Measurements from ENCODE around the gene MRPL21. TPM values are rescaled to one million over a fixed set of nuclear protein-coding genes. Genes with fewer than 3 reads are reported as not detected.

MRPL21 gene
- total and polyA plus RNA-seq, 9 of the 15 experiments (the other 6 are each of a cell fraction or from before 2014, with no cell fraction given), result 196 to 618 (median 232) TPM

DNA sequence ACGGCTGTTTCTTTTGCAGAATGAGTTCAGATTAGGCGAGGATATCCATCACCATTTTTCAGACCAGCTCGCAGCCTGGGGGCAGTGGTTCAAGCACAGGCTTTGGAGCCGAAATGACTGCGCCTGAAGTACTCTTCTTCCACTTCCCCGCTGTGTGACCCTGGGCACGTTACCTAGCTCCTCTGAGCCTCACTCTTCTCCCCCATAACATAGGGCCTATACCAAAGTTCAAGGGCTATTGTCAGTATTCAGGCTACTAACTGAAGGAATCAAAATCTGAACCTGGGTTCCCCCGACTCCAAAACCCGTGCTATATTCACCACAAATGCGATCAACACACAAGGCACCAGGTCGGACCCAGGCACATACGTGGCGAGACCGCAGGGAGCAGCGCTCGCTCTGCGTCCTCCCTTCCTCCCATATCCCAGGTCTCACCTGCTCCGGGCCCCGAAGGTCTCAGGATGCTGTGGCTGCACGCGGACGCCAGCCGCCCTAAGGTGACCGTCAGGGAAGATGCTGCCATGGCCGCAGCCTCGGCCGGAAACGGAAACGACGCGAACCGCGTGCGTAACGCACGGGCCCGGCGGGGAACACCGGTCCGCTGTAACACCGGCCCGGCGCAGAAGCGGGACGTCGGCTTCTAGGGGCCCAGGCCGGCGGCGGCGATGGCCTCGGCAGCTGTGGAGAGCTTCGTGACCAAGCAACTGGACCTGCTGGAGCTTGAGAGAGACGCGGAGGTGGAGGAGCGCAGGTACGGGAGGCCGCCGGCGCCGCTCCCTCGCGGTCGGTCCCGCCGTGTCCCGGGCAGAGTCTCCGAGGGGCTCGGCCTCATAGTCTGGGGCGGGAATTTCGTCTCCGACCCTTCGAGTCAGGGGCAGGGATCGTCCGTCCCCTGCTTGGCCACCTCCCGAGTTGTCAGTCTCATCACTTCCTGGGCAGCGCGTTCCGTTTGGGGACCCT, at the start of gene MRPL21, which contains the start of gene IGHMBP2 (continued):
- TF ChIP-seq, protein P1, sequence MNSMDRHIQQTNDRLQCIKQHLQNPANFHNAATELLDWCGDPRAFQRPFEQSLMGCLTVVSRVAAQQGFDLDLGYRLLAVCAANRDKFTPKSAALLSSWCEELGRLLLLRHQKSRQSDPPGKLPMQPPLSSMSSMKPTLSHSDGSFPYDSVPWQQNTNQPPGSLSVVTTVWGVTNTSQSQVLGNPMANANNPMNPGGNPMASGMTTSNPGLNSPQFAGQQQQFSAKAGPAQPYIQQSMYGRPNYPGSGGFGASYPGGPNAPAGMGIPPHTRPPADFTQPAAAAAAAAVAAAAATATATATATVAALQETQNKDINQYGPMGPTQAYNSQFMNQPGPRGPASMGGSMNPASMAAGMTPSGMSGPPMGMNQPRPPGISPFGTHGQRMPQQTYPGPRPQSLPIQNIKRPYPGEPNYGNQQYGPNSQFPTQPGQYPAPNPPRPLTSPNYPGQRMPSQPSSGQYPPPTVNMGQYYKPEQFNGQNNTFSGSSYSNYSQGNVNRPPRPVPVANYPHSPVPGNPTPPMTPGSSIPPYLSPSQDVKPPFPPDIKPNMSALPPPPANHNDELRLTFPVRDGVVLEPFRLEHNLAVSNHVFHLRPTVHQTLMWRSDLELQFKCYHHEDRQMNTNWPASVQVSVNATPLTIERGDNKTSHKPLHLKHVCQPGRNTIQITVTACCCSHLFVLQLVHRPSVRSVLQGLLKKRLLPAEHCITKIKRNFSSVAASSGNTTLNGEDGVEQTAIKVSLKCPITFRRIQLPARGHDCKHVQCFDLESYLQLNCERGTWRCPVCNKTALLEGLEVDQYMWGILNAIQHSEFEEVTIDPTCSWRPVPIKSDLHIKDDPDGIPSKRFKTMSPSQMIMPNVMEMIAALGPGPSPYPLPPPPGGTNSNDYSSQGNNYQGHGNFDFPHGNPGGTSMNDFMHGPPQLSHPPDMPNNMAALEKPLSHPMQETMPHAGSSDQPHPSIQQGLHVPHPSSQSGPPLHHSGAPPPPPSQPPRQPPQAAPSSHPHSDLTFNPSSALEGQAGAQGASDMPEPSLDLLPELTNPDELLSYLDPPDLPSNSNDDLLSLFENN (IDR thresholded peaks at IDR 0.05; ENCODE audit: low read depth in 2 of 2, low read length in 2 of 2), result peak in 1 of 2 experiments; percentile 80; a peak in 2 of 4 replicates
- TF ChIP-seq HDGF (IDR thresholded peaks at IDR 0.05) (no peak), ZFP36 (IDR thresholded peaks at IDR 0.05; ENCODE audit: low read depth, low read length, partially characterized antibody) (peak; percentile 88), PHF20 (IDR thresholded peaks at IDR 0.05; ENCODE audit: partially characterized antibody) (peak; percentile 98), STAG1 (CRISPR knock-in tag; IDR thresholded peaks at IDR 0.05; ENCODE audit: borderline replicate concordance) (no peak), ATF1 (CRISPR knock-in tag; IDR thresholded peaks at IDR 0.05) (peak; percentile 94), ATF1 (tag; IDR thresholded peaks at IDR 0.05) (peak; percentile 99), DPF2 (IDR thresholded peaks at IDR 0.05) (no peak), GABPB1 (CRISPR knock-in tag; IDR thresholded peaks at IDR 0.05) (peak; percentile 100), HMG20B (CRISPR knock-in tag; IDR thresholded peaks at IDR 0.05) (no peak), PCBP2 (IDR thresholded peaks at IDR 0.05; ENCODE audit: low read depth, low read length, poor library complexity, severe bottlenecking) (no peak), HDAC8 (tag; IDR thresholded peaks at IDR 0.05) (no peak), ZC3H4 (CRISPR knock-in tag; IDR thresholded peaks at IDR 0.05; ENCODE audit: borderline replicate concordance) (no peak), KLF16 (IDR thresholded peaks at IDR 0.05) (no peak), ZNF507 (tag; conservative IDR thresholded peaks at IDR 0.05) (no peak), CBFB (CRISPR knock-in tag; IDR thresholded peaks at IDR 0.05) (0 out of 2 replicates have a peak, but pooled peaks have one; percentile 17)
- TF ChIP-seq, protein P2, sequence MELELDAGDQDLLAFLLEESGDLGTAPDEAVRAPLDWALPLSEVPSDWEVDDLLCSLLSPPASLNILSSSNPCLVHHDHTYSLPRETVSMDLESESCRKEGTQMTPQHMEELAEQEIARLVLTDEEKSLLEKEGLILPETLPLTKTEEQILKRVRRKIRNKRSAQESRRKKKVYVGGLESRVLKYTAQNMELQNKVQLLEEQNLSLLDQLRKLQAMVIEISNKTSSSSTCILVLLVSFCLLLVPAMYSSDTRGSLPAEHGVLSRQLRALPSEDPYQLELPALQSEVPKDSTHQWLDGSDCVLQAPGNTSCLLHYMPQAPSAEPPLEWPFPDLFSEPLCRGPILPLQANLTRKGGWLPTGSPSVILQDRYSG (tag; conservative IDR thresholded peaks at IDR 0.05; ENCODE audit: low read depth), result no peak; the same call in 1 of the 2 replicates
- TF ChIP-seq, protein P3, sequence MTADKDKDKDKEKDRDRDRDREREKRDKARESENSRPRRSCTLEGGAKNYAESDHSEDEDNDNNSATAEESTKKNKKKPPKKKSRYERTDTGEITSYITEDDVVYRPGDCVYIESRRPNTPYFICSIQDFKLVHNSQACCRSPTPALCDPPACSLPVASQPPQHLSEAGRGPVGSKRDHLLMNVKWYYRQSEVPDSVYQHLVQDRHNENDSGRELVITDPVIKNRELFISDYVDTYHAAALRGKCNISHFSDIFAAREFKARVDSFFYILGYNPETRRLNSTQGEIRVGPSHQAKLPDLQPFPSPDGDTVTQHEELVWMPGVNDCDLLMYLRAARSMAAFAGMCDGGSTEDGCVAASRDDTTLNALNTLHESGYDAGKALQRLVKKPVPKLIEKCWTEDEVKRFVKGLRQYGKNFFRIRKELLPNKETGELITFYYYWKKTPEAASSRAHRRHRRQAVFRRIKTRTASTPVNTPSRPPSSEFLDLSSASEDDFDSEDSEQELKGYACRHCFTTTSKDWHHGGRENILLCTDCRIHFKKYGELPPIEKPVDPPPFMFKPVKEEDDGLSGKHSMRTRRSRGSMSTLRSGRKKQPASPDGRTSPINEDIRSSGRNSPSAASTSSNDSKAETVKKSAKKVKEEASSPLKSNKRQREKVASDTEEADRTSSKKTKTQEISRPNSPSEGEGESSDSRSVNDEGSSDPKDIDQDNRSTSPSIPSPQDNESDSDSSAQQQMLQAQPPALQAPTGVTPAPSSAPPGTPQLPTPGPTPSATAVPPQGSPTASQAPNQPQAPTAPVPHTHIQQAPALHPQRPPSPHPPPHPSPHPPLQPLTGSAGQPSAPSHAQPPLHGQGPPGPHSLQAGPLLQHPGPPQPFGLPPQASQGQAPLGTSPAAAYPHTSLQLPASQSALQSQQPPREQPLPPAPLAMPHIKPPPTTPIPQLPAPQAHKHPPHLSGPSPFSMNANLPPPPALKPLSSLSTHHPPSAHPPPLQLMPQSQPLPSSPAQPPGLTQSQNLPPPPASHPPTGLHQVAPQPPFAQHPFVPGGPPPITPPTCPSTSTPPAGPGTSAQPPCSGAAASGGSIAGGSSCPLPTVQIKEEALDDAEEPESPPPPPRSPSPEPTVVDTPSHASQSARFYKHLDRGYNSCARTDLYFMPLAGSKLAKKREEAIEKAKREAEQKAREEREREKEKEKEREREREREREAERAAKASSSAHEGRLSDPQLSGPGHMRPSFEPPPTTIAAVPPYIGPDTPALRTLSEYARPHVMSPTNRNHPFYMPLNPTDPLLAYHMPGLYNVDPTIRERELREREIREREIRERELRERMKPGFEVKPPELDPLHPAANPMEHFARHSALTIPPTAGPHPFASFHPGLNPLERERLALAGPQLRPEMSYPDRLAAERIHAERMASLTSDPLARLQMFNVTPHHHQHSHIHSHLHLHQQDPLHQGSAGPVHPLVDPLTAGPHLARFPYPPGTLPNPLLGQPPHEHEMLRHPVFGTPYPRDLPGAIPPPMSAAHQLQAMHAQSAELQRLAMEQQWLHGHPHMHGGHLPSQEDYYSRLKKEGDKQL (CRISPR knock-in tag; IDR thresholded peaks at IDR 0.05; ENCODE audit: borderline replicate concordance), result no peak

All from K562 (cell line).